Activated T-helper 1 cell treated with Interleukin-2 at 50 U/mL for 16 hours (primary cell): ENCODE data around the gene RIT1.
"Not testable (repeated sequence)": the region's sequence is repeated elsewhere in the genome, so short reads cannot be mapped to it uniquely, and the experiment has no call there.

ENCODE experiments used
- DNase-seq: peaks from one replicate; pipeline ENCODE4 v3.0.0-alpha.2; 2020; ENCODE audit warnings: low read depth

Gene RIT1

DNA sequence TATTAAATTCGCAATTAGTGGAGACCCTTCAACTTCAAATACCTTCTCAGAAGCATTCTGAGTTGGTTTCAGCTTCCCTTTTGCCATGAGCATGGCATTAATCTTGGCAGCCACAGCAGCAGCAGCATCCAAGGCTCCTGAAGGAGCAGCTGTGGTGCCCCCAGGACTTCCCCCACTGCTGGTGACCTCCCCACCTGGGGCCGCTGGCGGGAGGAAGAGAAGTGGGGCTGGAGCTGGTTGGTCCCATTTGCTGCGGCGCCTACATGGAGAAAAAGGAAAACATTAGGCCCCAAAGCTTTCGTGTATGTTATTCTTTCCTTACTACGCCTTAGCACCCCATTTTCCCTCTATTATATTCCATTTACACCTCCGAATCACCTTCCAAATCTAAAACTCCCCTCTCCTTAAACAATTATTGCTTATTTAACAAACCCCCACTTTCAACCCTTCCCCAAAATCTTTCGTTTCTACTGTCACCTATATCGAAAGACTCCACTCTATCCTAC lies 22.5 kb upstream of the RIT1 start:
- DNase-seq = no peak

- DNase-seq = no peak
Measured at GRCh38 chr1:155932487-155932886, 21.3 kb upstream of the RIT1 start.

DNA sequence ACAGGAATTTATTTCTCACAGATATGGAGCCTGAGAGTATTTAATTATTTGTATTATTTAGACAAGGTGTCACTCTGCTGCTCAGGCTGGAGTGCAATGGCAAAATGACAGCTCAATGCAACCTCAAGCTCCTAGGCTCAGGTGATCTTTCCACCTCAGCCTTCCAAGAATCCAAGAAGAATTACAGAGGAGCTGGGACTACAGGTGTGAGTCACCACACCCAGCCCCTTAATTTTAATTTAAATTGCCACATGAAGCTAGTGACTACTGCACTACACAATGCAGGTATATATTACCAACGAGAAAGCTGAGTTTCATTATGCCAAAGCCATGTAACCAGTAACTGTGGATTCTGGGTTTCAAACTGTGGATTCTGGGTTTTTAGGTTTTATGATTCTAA lies 20.9 kb upstream of the RIT1 start:
- no peak for DNase-seq

- DNase-seq = no peak
Measured at GRCh38 chr1:155931332-155932038, 20.3 kb upstream of the RIT1 start.

GRCh38 chr1:155930725-155931124 lies 19.6 kb upstream of the RIT1 start:
- not testable (repeated sequence) for DNase-seq

- DNase-seq = no peak
Measured at GRCh38 chr1:155929057-155929456, 17.9 kb upstream of the RIT1 start.

DNA sequence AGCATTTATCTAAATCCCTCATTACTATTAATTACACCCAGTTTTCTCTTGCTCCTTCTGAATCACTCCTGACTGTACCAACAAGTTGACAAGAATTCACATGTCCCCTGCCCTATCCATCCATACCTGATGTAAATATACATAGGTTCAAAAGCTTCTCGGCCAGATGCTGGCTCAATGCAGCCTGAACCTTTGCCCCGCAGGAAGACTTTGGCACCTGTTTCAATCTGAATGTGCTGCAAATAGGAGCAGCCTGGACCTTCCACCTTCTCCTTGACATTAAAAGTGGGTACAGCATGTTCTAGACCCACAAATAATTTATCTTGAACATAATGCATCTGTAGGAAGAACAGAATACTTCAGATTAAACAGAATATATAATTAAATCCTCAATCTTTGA lies 14.4 kb upstream of the RIT1 start:
- no peak for DNase-seq

DNA sequence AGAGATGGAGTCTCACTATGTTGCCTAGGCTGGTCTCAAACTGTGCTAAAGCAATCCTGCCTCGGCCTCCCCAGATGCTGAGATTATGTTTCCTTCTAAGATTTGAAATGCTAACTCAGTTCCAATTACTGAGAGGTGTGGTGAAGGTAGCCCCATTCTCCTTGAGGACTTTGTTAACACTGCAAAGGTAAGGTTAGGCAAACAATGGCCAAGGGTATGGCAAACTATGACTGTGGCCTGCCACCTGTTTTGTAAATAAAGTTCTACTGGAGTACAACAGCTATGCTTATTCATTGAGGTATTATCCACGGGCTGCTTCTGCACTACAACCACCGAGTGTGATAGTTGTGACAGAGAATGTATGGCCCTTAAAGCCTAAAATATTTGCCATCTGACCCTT lies 9.6 kb upstream of the RIT1 start:
- DNase-seq = no peak

- DNase-seq = no peak
Measured at GRCh38 chr1:155919801-155920200, 8.7 kb upstream of the RIT1 start.

DNA sequence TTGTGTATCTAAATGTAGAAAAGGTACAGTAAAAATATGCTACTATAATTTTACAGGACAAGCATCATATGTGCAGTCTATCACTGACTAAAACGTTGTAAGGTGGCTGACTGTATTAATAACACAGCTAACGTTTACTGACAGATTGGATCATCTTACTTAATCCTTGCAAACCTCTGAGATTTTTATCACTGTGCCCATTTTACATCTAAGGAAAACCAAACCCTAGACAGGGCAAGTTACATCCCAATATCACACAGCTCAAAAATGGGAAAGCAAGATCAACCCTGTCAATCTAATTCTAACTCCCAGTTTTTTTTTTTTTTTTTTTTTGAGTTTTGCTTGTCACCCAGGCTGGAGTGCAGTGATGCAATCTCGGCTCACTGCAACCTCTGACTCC lies 7.5 kb upstream of the RIT1 start:
- no peak for DNase-seq

- DNase-seq = no peak
Measured at GRCh38 chr1:155913969-155914757, 3.0 kb upstream of the RIT1 start.

DNA sequence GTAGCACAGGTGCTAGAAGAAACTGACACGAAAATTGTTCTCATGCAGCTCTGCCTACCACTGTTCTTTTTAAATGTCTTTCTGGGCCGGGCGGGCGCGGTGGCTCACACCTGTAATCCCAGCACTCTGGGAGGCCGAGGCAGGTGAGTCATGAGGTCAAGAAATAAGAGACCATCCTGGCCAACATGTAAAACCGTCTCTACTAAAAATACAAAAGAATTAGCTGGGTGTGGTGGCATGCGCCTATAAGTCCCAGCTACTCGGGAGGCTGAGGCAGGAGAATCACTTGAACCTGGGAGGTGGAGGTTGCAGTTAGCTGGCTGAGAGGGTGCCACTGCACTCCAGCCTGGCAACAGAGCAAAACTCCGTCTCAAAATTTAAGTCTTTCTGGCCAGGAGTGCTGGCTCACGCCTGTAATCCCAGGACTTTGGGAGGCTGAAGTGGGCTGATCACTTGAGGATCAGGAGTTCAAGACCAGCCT lies 947 bp upstream of the RIT1 start:
- no peak for DNase-seq

- DNase-seq = no peak
Measured at GRCh38 chr1:155910621-155911121, 478 bp downstream of the RIT1 start.

- no peak for DNase-seq
Measured at GRCh38 chr1:155909894-155910293, 1.3 kb downstream of the RIT1 start.

- no peak for DNase-seq
Measured at GRCh38 chr1:155904261-155904660, 6.9 kb downstream of the RIT1 start.

DNA sequence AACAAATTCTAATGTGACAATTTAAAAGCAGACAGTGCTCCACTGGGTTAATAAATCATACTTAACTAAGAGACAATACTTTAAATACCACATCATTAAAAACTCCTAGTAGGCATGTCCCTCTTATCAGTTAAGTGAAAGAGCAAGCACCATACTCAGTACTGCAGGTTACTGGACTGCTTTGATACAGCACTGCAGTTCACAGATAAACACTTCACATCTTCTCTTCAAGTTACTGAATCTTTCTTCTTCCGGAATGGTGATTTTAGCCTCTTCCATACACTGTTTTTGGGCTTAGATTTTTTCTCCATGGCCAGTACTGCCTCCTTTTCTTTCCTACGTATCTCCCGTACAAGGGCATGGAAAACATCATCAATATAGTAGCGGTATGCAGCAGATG lies 11.0 kb downstream of the RIT1 start:
- DNase-seq = no peak

GRCh38 chr1:155899683-155900082 lies 11.5 kb downstream of the RIT1 start:
- no peak for DNase-seq

DNA sequence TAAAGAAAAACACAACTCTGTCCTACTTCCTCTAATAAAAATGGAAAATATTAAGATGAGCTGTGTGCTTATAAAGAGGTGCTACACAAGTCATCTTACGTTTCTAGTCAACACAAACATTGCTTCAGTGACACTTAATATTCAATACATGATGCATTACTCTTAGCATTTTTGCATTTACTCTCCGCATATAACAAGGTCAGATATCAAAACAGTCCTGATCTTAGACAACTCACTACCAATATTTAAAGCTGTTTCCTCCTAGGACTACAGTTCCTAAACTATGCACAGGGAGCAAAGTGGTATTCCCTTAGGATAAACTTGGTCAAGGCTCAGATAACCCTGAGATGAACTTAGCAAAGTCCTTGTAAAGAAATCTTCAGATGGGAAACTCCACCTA lies 12.3 kb downstream of the RIT1 start:
- no peak for DNase-seq

- no peak for DNase-seq
Measured at GRCh38 chr1:155897746-155898145, 13.4 kb downstream of the RIT1 start.

DNA sequence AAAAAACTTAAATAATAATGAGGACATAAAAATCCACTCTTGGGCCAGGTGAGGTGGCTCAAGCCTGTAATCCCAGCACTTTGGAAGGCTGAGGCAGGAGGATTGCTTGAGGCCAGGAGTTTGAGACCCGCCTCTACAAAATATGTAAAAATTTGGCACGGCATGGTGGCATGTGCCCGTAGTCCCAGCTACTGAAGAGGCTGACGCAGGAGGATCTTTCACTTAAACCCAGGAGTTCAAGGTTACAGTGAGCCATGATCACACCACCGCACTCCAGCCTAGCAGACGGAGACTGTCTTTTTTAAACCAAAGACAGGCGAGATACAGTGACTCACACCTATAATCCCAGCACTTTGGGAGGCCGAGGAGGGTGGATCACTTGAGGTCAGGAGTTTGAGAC lies 14.7 kb downstream of the RIT1 start:
- not testable (repeated sequence) for DNase-seq

GRCh38 chr1:155895617-155896016 lies 15.5 kb downstream of the RIT1 start:
- not testable (repeated sequence) for DNase-seq

DNA sequence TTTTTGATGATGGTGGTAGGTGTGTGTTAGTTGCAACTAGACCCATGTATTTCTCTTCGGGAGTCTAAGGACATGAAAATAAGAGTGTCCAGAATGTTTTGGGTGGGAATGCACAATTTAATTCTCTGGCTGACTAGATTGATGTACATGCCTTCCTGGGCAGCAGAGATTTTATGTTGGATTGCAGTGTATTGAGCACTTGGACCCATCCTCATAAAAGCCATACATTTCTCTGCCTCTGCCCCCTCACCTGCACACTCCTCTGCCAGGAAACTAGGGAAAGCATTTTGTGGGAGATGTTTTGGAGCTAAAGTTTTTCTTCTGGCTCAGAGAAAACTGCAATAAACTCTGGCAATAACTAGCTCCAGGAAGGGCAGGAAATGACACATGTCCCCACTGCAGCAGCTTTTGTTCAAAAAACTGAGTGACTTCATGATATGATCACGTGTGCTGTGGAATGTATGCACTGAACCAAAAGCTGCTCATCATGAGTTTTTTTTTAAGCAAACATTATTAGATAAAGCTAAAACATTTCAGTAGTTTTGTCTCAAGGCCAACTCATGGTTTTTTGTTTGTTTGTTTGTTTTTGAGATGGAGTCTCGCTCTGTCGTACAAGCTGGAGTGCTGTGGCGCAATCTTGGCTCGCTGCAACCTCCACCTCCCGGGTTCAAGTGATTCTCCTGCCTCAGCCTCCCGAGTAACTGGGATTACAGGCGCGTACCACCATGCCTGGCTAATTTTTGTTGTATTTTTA lies 17.6 kb downstream of the RIT1 start:
- DNase-seq = no peak
